Left renal pelvis (tissue), 4 donors: ENCODE measurements around the gene ZNF138. TPM values are rescaled to one million over a fixed set of nuclear protein-coding genes. Genes with fewer than 3 reads are reported as not detected.
"Not testable (repeated sequence)": the region's sequence is repeated elsewhere in the genome, so short reads cannot be mapped to it uniquely, and the experiment has no call there.

Experiments
- DNase-seq, 4 donors: peaks; one replicate each; pipeline ENCODE4 v3.0.0-alpha.2; 2013; ENCODE audit warnings: low read depth in 4 of 4, low spot score in 3 of 4
- polyA plus RNA-seq, 4 donors: library from polyadenylated mRNA; unstranded; fragments of 120-200 nt; gene quantifications; one replicate each; pipeline ENCODE4 v1.2.1, GENCODE V29; 2013; ENCODE audit not compliant: insufficient read length in 4 of 4

The ZNF138 gene
- polyA plus RNA-seq, 4 donors: 17.7 to 22.5 (median 20.4) TPM

DNA sequence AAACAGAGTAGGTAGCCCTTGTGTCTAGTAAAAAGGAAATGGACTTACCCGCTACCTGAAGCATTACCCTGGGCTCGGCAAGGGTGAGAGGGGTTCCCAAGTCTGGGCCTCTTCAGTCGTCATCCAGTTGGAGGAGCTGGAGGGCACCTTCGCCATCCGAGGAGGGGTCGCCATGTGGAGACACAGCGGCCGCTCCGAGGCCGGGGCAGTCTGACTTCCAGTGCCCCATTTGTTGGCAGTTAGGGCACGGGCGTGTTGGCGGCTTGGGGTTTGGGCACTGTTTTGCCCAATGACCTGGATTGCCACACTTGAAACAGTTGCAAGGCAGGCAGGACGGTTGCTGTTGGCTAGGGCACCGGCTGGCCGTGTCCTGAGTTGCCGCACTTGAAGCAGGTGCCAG, 43.8 kb downstream of the ZNF138 start:
- DNase-seq: not testable (repeated sequence)

DNA sequence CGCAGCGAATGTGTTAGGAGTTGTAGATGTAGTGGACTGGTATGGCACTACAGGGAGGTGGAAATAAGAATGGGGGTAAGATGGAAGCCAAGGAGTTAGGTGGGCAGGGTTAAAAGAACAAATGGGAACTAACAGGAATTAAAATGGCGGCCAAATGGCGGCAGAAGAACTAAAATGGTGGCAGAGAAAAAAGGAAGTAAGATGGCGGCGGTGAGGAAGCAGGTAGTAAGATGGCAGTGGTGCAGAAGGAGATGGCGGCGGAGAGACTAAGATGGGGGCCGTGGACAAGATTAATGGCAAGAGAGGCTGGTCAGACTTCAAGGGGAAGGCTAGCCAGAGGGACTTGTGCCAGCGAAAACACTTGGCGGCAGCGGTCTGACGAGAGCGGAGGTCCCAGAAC, 44.5 kb downstream of the ZNF138 start:
- no peak for DNase-seq

DNA sequence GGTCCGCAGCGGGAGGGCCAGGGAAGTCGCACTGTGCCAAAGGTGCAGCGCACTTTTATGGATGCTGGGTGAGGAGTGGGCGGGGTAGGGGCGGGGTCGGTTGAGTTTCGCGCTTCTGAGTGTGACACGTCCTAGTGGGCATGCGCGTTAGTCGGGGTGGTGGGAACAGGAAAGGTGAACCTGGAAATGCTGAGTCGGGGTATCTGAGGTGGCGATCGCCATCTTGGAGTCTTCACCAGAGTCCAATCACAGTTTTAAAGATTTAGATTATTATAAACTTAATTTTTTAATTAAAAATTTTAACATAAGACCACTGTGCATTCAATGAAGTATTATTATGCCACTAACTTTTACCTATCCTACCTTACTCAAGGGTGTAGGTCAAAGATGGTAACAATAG, 45.7 kb downstream of the ZNF138 start:
- no peak for DNase-seq

DNA sequence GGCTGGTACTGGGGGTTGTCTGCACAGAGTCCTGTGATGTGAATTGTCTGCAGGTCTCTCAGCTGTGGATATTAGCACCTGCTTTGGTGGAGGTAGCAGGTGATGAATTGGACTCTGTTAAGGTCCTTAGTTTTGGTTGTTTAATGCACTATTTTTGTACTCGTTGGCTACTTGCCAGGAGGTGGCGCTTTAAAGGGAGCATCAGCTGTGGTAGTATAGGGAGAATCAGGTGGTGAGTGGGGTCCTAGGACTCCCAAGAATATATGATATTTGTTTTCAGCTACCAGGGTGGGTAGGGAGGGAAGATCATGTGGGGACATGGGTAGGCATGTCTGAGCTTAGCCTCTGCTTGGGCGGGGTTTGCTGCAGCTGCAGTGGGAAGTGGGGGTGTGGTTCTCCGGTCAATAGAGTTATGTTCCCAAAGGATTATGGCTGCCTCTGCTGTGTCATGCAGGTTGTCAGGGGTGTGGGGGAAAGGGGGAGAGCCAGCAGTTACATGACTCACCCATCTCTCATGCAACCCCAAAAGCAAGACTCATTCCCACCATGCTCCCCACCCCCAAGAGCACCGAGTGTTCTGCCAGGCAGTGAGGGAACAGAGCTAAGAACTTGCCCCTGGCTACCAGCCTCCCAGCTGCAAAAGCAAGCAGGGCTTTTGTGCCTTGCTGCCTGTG, 55.2 kb downstream of the ZNF138 start:
- DNase-seq: no peak

DNA sequence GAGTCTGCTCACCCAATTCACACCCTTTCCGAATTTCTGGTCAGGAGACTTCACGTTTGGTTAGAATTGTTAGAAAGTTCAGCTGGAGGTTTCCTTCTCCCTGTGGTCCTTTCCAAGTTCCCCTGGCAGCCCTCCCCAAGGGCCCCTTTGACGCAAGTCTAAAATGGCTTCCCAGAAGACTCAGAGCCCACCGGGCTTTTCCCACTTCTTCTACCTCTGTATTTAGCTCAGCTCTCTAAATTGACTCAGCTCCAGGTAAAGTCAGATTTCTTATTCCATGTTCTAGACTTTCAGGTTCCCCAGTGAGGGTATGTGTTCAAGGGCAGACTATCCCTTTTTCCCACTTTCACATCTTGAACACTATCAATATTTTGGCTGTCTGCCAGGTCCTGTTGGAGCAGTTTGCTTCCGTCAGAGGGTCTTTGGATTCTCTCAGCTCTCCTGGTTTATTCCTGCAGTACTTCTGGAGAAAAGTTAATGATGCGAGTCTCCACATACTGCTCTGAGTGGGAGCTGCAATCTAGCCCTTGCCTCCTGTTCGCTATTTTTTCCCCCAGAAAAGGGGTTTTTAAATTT, 55.8 kb downstream of the ZNF138 start:
- peak in 1 of 4 donors; percentile 2 for DNase-seq

DNA sequence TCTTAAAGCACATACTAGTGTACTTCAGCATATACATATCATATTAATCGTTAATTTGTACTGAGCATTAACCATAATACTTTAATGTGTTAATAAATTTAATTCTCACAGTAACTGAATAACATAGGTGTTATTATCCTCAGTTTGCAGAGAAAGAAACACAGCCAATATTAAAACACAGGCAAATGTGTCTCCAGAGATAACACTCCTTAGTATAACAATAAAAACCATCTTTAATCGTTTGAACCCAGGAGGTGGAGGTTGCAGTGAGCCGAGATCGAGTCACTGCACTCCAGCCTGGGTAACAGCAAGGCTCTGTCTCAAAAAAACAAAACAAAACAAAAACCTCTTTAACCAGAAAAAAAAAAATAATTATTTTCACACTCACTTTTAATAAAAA, 59.5 kb downstream of the ZNF138 start:
- no peak for DNase-seq

DNA sequence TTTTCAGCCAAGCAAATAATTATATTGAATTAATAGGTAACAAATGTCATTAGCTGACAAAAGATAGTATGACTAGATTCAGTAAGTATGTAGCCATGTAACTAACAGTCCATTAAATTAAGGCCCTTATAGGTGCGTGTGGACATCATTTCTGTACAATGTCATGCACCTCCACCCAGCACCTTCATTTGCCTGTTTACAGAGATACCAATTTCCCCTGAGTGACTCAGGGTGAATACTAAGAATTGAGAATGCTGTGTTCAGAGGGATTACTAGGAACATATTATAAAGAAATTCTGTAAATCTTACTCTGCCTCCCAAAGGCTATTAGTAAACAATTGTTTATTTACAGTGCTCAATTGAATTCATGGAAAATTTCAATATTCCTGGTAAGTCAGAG, 60.7 kb downstream of the ZNF138 start:
- DNase-seq: no peak

DNA sequence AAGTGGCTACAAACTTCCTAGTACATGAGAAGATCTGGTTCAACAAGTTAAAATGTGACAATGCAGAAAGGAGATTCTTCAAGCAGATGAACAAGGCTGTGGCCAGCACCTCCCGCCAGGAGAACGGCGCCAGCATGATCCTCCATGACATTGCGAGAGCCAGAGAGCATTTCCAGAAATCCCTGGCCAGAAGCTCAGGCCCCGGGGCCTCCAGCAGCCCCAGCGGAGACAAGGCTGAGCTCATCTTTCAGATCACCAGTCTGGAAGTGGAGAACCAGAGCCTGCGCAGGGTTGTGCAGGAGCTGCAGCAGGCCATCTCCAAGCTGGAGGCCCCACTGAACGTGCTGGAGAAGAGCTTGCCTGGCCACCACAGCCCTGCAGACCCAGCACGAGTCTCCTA, 68.8 kb downstream of the ZNF138 start:
- no peak for DNase-seq

DNA sequence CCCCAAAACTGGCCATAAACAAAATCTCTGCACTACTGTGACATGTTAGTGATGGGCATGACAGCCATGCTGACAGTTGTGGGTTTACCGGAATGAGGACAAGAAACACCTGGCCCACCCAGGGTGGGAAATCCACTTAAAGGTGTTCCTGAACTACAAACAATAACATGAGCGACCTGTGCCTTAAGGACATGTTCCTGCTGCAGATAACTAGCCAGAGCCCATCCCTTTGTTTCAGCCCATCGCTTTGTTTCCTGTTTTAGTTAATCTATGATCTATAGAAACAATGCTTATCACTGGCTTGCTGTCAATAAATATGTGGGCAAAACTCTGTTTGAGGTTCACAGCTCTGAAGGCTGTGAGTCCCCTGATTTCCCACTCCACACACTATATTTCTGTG, 69.3 kb downstream of the ZNF138 start:
- not testable (repeated sequence) for DNase-seq

DNA sequence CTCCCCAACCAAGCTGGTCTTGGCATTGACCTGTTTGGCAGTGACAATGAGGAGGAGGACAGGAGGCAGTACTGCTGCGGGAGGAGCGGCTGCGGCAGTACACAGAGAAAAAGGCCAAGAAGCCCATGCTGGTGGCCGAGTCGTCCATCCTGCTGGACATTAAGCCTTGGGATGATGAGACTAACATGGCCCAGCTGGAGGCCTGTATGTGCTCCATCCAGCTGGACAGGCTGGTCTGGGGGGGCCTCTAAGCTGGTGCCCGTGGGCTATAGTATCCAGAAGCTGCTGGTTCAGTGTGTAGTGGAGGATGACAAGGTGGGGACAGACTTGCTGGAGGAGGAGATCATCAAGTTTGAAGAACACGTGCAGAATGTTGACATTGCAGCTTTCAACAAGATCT, 69.7 kb downstream of the ZNF138 start:
- DNase-seq: no peak

DNA sequence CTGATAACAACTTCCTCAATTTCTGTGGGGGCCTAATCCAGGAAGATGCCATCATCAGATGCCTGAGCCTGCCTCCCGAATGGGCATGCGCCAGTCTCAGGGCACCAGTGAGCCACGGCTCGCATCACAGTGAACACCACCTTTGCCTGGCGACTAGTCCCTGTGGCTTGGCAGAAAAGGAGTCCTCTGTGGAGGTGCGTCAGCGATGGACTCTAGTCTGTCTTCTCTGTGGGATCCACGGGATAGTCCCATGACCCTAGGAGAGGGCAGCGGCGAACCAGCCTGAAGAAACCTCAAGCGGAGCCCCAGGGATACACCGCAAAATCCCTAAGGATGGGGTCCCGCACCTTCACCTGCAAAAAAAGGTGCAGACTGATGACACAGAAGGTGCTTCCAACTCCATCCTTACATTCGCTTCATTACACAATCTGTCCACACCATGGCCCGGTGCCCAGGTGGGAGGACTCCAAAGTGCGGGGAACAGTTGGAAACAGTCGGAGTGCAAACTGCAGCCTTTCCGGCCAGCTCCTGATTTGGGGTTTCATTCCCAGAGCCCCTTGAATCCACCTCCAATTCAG, 73.7 kb downstream of the ZNF138 start:
- no peak for DNase-seq

DNA sequence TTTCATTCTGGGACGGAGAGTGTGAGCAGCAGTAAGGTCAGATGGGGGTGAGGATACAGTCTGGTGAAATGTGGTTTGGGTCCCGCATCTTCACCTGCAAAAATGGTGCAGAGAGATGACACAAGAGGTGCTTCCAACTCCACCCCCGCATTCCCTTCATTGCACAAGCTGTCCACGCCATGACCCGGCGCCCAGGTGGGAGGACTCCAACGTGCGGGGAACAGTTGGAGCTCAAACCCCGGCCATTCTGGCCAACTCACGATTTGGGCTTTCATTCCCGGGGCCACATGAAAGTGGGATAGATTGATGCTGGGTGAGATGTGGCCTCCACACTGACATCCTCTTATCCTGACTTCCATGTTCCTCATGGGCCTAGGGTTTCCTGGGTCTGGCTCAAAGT, 74.3 kb downstream of the ZNF138 start:
- no peak for DNase-seq

DNA sequence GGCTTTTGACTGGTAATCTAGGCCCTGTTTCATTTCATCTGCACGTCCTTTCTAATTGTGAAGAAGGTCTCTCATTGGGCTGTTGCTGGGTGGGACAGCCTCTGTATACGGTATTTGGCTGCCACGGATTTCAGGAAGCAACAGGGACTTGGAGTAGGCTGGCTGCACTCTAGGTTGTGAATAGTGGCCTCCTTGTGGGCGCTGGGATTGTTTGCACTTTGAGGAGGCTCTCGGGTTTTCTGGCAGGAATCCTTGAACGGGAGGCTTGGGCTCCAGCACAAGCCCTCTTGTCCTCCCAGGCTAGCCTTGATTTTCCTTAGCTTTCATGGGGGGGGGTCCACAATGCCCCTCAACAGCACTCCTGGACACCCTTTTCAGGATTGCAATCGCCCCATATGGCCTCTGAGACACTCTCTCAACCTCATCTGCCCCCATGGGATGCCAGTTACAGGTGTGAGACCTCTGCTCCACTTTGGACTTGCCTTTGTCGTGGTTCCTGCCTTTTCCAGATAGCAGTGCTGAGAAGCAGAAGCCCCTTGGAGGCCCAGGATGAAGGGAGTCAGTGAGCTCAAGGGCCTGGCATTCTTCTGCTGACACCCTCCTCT, 75.0 kb downstream of the ZNF138 start:
- no peak for DNase-seq

DNA sequence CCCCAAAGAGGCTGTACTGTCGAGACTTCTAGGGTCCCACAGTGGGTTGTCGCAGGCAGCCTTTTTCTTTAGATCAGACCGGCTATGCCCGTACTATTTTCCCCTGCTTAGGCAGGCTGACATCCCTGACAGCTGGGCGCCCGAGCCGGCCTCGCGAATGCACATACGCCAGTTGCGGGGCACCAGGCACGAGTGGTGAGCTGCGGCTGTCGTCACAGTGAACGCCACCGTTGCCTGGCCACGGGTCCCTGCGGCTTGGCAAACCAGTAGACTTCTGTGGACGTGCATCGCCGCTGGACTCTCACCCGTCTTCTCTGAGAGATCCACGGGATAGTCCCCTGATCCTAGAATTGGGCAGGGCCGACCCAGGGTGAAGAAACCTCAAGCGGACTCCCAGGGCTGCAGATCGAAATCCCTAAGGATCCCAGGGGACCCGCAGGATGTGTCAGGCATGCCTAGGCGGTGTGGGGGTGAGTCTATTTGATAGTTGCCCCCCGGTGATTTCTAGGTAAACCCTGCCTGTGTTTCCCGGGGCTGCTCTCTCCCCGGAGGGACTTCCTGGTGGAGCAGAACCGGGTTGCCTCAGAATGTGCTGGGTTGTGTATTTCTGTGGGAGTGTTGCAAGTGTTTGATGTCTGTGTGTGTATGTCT, 75.8 kb downstream of the ZNF138 start:
- no peak for DNase-seq

DNA sequence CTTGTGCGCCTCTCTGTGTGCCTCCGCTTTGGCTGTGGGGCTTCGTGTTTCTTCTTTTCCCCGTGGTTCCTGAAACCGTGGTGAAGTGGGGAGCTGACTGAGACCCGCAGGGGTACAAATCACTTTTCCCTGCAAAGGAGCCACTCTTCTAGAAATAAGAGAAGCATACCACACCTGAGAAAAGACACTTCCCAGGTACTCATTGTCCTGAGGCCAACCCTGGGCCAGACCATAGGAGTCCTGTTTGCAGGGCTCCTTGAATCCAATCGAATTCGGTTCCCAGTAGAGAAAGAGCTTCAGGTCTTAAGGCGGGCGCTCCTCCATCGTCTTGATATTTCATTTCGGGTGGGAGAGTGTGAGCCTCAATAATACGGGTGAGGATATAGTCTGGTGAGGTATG, 76.4 kb downstream of the ZNF138 start:
- no peak for DNase-seq

DNA sequence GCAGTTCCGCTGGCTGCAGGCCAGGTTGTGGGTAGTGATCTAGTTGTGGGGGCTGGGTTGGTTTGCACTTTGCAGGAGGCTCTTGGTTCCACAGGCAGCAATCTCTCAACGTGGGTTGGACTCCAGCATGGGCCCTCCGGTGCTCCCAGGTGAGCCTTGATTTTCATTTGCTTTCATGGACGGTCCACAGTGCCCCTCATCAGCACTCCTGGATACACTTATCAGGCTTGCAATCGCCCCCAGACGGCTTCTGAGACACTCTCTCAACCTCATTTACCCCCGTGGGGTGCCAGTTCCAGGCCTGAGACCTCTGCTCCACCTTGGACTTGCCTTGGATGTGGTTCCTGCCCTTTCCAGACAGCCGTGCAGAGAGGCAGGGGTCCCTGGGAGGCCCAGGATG, 77.5 kb downstream of the ZNF138 start:
- no peak for DNase-seq

DNA sequence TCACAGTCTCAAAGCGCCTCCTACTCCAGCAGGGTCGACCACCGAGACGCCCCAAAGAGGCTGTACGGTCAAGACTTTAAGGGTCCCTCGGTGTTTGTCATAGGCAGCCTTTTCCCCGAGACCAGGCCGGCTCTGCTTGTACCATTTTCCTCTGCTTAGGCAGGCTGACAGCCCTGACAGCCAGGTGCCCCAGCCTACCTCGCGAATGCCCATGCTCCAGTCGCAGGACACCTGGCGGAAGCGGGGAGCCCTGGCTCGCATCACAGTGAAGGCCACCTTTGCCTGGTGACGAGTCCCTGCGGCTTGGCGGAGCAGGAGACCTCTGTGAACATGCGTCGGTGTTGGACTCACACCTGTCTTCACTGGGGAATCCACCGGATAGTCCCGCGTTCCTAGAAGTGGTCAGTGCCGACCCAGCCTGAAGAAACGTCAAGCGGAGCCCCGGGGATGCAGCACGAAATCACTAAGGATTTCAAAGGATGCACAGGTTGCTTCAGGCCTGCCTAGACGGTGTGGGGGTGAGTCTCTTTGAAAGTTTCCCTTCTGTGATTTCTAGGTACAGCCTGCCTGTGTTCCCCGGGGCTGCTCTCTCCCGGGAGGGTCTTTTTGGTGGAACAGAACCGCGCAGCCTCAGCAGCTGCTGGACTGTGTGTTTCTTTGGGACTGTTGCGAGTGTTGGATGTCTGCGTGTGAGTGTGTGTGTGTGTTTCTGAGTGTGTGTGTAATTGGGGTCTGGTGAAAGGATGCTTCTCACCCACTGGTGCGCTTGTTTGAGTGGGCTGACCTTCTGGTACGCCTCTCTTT, 78.3 kb downstream of the ZNF138 start:
- DNase-seq: no peak

DNA sequence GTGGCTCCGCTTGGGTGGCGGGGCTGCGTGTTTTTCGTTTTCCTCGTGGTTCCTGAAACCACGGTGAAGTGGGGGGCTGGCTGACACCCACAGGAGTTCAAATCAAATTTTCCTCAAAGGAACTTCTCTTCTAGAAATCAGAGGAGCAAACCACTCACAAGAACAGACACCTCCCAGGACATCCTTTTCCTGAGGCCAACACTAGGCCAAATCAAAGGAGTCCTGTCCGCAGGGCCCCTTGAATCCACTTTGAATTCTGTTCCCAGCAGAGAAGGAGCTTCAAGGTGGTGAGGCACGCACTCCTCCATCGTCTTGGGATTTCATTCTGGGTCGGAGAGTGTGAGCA, 78.9 kb downstream of the ZNF138 start:
- no peak for DNase-seq

DNA sequence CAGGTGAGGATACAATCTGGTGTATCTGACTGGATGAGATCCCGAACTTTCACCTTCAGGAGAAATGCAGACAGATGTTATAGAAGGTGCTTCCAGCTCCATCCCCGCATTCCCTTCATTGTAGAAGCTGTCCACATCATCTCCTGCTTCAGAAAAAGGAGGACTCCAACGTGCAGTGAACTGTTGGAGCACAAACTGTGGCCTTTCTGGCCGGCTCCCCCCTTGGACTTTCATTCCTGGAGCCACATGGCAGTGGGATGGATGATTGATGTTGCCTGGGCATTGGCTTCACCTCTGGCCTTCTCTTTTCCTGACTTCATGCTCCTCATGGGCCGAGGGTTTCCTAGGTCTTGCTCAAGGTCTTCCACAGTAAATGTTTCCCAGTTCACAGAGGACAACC, 79.3 kb downstream of the ZNF138 start:
- DNase-seq: no peak

DNA sequence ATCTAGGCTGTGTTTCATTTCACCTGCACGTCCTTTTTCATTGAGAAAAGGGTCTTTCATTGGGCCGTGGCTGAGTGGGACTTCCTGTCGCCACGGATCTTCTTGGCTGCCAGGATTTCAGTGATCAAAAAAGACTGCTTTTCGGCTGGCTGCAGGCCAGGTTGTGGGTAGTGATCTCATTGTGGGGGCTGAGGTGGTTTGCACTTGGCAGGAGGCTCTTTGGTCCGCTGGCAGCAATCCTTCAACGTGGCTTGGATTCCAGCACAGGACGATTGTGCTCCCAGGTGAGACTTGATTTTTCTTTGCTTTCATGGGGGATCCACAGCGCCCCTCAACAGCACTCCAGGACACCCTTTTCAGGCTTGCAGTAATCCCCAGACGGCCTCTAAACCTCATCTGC, 79.9 kb downstream of the ZNF138 start:
- DNase-seq: no peak
